DND-41 (cell line): ENCODE data around the gene DOP1B.

Experiments used
- ATAC-seq: fragments of 200-7000 bp; cut with Tn5 transposase; 3 replicates; pipeline ENCODE4 v1.9.1; 2021; ENCODE audit warnings: low read depth; ENCODE audit not compliant: insufficient read depth
- DNase-seq: peaks from one replicate; pipeline ENCODE4 v3.0.0-alpha.2; 2020
- H2AFZ ChIP-seq: 2 replicates; pipeline ENCODE4 v1.6.0; 2012; ENCODE audit warnings: low read depth, low read length
- H3K27ac ChIP-seq: 2 replicates; pipeline ENCODE4 v1.5.1; 2012; ENCODE audit warnings: low read length, inconsistent platforms
- H3K27me3 ChIP-seq: fragments of 200-600 bp; sonication (generic); 2 replicates; pipeline ENCODE4 v1.6.0; 2012; ENCODE audit warnings: low read length, mild to moderate bottlenecking, inconsistent platforms; ENCODE audit not compliant: insufficient read depth, poor library complexity
- H3K36me3 ChIP-seq: 2 replicates; pipeline ENCODE4 v1.5.1; 2012; ENCODE audit warnings: low read length, inconsistent platforms; ENCODE audit not compliant: insufficient read depth
- H3K4me1 ChIP-seq: 2 replicates; pipeline ENCODE4 v1.5.1; 2012; ENCODE audit warnings: mild to moderate bottlenecking, low read length; ENCODE audit not compliant: insufficient read depth
- H3K4me2 ChIP-seq: 2 replicates; pipeline ENCODE4 v1.6.0; 2012; ENCODE audit warnings: mild to moderate bottlenecking, moderate library complexity, low read length, inconsistent platforms; ENCODE audit not compliant: insufficient read depth
- H3K4me3 ChIP-seq, 2 experiments: fragments of 200-600 bp in 1 of 2; shearing (Covaris generic) in 1 of 2; 2 replicates each; pipeline ENCODE4 v1.5.1; 2012 to 2016; ENCODE audit warnings: inconsistent platforms in 2 of 2, low read length in 2 of 2, mild to moderate bottlenecking in 2 of 2, low read depth in 1 of 2, moderate library complexity in 1 of 2
- H3K79me2 ChIP-seq: 2 replicates; pipeline ENCODE4 v1.6.0; 2012; ENCODE audit warnings: low read length, inconsistent platforms; ENCODE audit not compliant: insufficient read depth
- H3K9ac ChIP-seq: 2 replicates; pipeline ENCODE4 v1.6.0; 2012; ENCODE audit warnings: low read depth, mild to moderate bottlenecking, inconsistent platforms, low read length, moderate library complexity
- H3K9me3 ChIP-seq: 2 replicates; pipeline ENCODE4 v1.5.1; 2012; ENCODE audit warnings: low read length, moderate library complexity, mild to moderate bottlenecking, inconsistent platforms; ENCODE audit not compliant: insufficient read depth, severe bottlenecking
- H4K20me1 ChIP-seq: 2 replicates; pipeline ENCODE4 v1.6.0; 2012; ENCODE audit warnings: low read length; ENCODE audit not compliant: insufficient read depth
- CTCF ChIP-seq: IDR thresholded peaks from 2 replicates; pipeline ENCODE4 v1.5.1; 2012; ENCODE audit warnings: borderline replicate concordance, low read length, moderate library complexity, mild to moderate bottlenecking; ENCODE audit not compliant: poor library complexity, severe bottlenecking; ENCODE audit errors: extremely low read depth
- EZH2 ChIP-seq: IDR thresholded peaks from 3 replicates; pipeline ENCODE4 v1.6.1; 2012; ENCODE audit warnings: borderline replicate concordance, low read depth, mild to moderate bottlenecking, moderate library complexity, low read length, inconsistent platforms; ENCODE audit not compliant: severe bottlenecking

Gene DOP1B

DNA sequence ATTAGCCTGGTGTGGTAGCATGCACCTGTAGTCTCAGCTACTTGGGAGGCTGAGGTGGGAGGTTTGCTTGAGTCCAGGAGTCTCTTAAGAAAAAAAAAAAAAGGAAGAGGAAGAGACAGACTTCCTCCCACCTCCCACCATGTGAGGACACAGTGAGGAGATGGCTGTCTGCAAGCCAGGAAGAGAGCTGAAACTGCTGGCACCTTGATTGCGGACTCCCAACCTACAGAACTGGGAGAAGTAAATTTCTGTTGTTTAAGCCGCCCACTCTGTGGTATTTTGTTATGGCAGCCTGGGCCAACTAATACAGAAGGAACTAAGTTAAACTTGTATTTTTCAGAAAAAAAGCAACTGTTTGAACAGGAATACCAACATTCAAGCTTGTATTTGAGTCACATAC is 21.7 kb downstream of the DOP1B start:
- H3K36me3 ChIP-seq = no peaks in the 10 kb centered on the region
- no peak overlapping the region for H3K9ac ChIP-seq
- no peak overlapping the region for H3K27ac ChIP-seq
- no peaks in the 10 kb centered on the region for H3K27me3 ChIP-seq
- no peaks in the 10 kb centered on the region for H3K9me3 ChIP-seq
- no peak overlapping the region for H3K4me3 ChIP-seq
- H3K4me1 ChIP-seq = no peaks in the 10 kb centered on the region
- H4K20me1 ChIP-seq = no peaks in the 10 kb centered on the region
- no peak overlapping the region for H2AFZ ChIP-seq
- no peak overlapping the region for H3K4me2 ChIP-seq
- no peak for TF ChIP-seq EZH2
- no peak for TF ChIP-seq CTCF
- ATAC-seq (no peak), DNase-seq (no peak)
- no peaks in the 10 kb centered on the region for H3K79me2 ChIP-seq

DNA sequence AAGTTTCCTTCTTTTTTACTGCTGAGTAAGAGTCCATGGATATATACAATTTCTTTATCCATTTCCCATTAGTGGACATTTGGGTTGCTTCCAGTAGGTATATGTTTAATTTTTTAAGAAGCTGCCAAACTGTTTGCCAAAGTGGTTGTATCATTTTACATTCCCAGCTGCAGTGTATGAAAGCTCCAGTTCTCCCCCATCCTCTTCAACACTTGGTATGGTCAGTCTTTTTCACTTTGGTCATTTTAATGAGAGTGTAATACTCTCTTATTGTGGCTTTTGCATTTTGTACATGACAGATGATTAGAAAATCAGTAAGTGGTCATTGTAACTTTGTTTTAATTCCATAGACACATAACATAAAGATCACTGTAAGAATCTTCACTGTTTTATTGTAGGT is 22.5 kb downstream of the DOP1B start:
- Histone ChIP-seq H3K4me2 (no peak overlapping the region), H3K27ac (no peak overlapping the region), H3K36me3 (no peaks in the 10 kb centered on the region), H3K4me1 (no peaks in the 10 kb centered on the region), H3K9me3 (no peaks in the 10 kb centered on the region), H2AFZ (no peak overlapping the region), H3K79me2 (no peaks in the 10 kb centered on the region), H3K27me3 (no peaks in the 10 kb centered on the region), H3K9ac (no peak overlapping the region), H3K4me3 (no peak overlapping the region), H4K20me1 (no peaks in the 10 kb centered on the region)
- no peak for ATAC-seq
- TF ChIP-seq EZH2 (no peak), CTCF (no peak)
- DNase-seq = no peak

DNA sequence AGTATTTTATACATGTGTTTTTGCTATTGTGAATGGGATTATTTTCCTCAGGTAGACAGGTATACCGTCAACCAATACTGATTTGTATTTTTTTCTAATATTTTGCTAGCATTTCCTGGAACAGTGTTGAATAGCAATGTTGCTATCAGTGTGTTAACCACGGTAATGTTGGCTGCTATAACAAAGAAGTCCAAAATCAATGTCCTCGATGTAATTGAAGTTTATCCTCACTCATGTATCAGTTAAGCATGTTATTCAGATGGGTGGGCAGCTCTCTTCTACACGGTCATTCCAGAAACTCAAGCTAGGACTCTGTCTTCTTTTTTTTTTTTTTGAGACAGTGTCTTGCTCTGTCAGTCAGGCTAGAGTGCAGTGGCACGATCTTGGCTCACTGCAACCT is 24.3 kb downstream of the DOP1B start:
- Histone ChIP-seq H3K4me2 (no peak overlapping the region), H3K27me3 (no peaks in the 10 kb centered on the region), H3K9me3 (no peaks in the 10 kb centered on the region), H3K4me1 (no peaks in the 10 kb centered on the region), H3K9ac (no peak overlapping the region), H3K79me2 (no peaks in the 10 kb centered on the region), H4K20me1 (no peaks in the 10 kb centered on the region), H3K36me3 (no peaks in the 10 kb centered on the region), H3K27ac (no peak overlapping the region), H3K4me3 (no peak overlapping the region), H2AFZ (no peak overlapping the region)
- TF ChIP-seq CTCF (no peak), EZH2 (no peak)
- ATAC-seq (no peak), DNase-seq (no peak)

- no peaks in the 10 kb centered on the region for H3K79me2 ChIP-seq
- H3K4me2 ChIP-seq = no peak overlapping the region
- no peaks in the 10 kb centered on the region for H3K4me1 ChIP-seq
- no peaks in the 10 kb centered on the region for H3K9me3 ChIP-seq
- no peak for ATAC-seq
- no peak for TF ChIP-seq EZH2
- no peak for TF ChIP-seq CTCF
- no peak overlapping the region for H3K4me3 ChIP-seq
- no peak overlapping the region for H2AFZ ChIP-seq
- no peak overlapping the region for H3K27ac ChIP-seq
- H3K36me3 ChIP-seq = no peaks in the 10 kb centered on the region
- no peak overlapping the region for H3K9ac ChIP-seq
- no peaks in the 10 kb centered on the region for H4K20me1 ChIP-seq
- H3K27me3 ChIP-seq = no peaks in the 10 kb centered on the region
- no peak for DNase-seq
Measured at GRCh38 chr21:36183144-36183795, 26.6 kb downstream of the DOP1B start.
